GM18858 (cell line): Measurements from ENCODE around the gene TNFAIP8L3.

Experiments used
- ATAC-seq: cut with Tn5 transposase; IDR thresholded peaks from one replicate; pipeline ENCODE4 v1.9.1; 2021; ENCODE audit not compliant: unreplicated experiment

The TNFAIP8L3 gene

GRCh38 chr15:51117270-51117669 lies 22.6 kb upstream of the TNFAIP8L3 start:
- no peak for ATAC-seq

DNA sequence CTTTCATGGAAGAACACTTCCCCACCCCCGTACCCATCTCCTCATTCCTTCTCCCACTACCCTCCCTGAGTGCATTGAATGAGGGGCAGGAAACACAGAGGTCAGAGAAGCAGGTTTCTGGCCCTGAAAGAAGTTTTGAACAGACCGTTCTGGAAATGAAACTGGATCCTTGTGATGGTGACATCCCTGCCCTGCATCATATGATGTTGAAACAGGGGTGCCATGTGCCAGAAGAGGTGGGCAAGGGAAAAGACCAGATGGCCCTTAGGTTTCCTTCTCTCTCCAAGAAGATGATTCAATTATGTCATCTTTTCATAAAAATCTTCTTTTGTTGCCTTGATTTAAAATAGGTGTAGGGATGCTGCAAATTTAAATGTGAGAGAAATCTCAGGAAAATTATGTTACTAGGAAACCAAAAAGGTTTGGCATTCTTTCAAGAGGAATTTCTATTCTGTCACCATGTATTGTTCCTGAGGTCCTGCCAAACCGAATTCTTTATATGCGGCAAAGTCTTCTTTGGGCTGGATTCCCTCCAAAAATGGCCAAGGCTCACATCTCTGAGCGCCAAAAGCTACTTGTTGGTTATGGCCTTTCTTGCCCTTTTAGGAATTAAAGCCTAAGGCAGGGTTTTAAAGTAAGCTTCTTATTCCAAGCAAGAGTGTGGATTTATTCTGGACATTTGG lies 19.9 kb upstream of the TNFAIP8L3 start:
- no peak for ATAC-seq

GRCh38 chr15:51112078-51112477 lies 17.4 kb upstream of the TNFAIP8L3 start:
- no peak for ATAC-seq

DNA sequence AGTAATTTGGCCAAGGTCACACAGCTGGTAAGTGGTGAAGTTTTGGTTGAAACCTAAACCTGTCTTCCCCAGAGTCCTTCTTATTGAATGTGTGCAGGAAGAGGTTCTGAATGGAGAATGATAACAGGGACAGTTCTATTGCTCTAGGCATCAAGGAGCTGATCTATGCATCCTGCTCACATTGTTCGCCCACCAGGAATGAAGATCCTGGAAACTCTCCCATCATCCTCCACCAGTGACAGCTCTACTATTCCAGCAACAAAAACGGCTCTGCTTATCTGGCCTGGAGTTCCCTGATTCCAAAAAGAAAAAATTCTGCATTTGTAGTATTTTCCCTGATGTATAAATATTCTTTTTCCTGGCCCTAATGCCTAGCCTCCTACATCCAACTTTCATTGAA lies 16.4 kb upstream of the TNFAIP8L3 start:
- no peak for ATAC-seq

GRCh38 chr15:51110171-51110570 lies 15.5 kb upstream of the TNFAIP8L3 start:
- no peak for ATAC-seq

DNA sequence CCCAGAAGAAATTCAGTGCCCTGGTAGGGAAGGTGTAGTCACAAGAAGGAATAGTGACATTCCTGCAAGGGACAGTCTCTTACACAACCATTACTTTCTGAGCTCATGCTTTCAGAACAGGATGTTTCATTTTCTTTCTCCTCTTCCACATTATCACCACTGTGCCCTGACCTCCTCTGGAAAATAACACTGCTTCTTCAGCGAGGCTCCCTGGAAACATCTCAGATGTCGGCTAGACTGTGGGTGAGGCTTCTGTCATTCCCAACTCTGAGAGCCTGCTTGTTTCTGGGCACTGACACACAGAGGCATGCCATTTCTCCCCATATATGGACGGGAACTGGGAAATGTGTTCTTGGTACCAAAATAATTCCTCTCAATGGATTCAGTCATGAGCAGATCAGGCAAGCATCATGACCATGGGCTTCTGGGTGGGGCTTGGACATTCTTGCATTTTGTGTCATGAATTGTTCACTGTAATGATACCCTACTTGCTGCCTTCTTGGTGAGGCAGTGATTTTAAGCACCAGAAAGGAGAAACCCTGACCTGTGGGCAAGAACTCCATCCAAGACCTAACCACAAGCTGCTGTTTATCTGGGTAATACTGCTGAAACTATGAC lies 14.3 kb upstream of the TNFAIP8L3 start:
- ATAC-seq, result no peak

DNA sequence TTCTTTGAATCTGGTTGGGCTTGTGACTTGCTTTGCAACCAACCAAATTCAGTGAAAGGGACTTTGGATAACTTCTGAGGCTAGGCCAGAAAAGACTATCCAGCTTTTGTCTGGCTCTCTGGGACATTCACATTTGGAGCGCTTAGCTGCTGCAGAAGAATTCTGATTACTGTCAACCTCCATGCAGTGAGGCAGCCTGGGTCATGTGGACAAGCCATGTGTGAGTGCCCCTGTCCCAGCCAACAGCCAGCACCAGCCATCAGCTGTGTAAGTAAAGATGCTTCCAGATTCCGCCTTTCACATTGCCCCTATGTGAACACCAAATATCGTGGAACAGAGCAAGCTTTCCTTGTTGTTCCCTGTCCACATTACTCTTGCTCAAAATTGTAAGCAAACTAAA lies 12.9 kb upstream of the TNFAIP8L3 start:
- no peak for ATAC-seq

- ATAC-seq, result no peak
Measured at GRCh38 chr15:51106481-51106880, 11.8 kb upstream of the TNFAIP8L3 start.

DNA sequence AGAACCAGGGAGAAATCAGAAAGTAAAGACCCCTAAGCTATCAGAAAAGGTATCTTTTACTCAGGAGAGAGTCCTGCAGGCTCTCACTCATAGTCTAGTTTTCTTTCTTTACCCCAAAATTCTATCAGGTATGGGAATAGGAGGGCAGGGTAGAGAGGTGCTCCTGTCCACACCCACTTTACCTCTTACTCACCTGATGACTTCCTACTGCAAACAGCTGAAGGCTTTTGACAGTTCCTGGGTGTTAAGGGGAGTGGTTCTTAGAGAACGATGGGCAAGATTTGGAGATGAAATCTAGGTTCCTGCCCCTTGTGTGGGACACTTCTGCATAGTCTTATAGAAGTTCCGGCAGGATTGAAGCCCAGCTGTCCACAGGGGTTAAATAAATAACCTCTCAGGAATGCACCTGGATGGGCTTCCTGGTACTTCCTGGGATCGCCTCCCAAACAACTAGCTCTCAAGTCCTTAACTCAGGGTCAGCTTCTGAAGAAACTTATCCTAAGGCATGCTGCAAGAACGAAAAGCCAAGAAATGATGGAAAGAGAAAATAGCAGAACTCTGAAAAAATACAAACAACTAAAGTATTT lies 10.8 kb upstream of the TNFAIP8L3 start:
- no peak for ATAC-seq

DNA sequence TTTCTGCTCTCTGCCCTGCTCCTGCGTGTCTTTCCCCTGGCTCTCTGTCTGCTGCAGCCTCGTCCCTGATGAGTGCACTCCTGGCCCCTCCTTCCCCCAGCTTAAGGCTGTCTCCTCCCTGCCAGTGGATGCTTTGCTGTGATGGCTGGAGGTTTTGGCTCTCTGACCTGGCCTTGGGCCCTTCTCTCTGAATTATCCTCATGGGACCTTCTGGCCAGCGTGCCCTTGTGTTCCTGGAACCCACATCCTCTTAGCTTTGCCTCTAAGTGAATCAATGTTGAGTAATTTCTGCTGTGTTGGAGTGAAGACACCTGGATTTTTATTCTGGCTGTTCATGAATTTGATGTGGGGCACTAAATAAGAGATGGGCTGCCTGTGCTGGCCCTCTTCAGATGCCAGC lies 9.8 kb upstream of the TNFAIP8L3 start:
- no peak for ATAC-seq

DNA sequence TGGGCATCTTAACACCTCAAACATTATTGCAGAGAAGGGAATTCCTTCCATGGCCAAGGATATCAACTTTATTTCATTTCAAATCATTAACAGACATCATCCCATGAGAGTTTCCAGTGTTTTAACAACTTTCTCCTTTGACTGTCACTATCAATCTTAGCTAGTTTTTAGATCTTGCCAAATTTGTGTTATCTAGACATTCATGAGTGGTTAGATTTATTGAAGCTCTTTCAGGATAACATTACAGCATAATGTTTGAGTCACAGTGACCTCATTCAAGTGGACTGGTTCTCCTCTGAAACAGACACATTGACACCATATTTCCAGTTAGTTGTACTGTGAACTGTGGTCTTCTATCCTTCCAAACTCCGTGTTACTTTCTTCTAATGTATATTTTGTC lies 8.6 kb upstream of the TNFAIP8L3 start:
- ATAC-seq, result no peak

- ATAC-seq, result no peak
Measured at GRCh38 chr15:51100785-51101489, 6.2 kb upstream of the TNFAIP8L3 start.

DNA sequence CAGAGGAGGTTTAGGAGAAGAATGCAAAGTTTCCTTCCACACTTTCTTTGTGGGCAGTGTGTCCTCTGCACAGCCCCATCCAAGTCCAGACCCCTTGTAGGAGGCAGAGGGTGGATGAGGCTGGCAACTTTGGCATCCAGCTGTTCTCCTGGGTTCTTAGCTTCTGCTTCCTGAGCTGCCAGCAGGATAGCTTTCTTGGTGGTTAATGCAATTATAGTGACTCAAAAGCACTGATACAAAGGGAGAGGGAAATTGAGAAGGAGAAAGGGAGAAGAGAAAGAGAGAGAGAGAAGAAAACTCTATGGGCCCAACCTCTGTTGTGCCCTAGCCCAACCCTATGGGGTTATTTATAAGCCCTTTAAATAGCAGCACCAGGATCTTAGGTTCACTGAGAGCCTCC lies 4.5 kb upstream of the TNFAIP8L3 start:
- ATAC-seq, result no peak

DNA sequence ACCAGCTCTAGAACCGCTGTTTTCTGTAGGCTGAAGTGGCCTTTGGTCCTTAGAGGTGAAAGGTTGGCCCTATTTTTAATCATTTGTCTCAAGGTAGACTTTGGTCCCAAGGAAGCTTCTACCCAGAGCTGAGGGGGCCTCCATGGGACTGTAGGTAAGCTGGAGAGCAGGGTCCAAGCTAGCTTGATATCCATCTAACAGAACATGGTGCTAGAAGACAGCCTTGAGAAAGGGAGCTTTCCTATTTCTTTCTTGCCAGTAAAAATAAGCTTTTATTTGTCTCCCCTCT lies 3.6 kb upstream of the TNFAIP8L3 start:
- ATAC-seq, result no peak

DNA sequence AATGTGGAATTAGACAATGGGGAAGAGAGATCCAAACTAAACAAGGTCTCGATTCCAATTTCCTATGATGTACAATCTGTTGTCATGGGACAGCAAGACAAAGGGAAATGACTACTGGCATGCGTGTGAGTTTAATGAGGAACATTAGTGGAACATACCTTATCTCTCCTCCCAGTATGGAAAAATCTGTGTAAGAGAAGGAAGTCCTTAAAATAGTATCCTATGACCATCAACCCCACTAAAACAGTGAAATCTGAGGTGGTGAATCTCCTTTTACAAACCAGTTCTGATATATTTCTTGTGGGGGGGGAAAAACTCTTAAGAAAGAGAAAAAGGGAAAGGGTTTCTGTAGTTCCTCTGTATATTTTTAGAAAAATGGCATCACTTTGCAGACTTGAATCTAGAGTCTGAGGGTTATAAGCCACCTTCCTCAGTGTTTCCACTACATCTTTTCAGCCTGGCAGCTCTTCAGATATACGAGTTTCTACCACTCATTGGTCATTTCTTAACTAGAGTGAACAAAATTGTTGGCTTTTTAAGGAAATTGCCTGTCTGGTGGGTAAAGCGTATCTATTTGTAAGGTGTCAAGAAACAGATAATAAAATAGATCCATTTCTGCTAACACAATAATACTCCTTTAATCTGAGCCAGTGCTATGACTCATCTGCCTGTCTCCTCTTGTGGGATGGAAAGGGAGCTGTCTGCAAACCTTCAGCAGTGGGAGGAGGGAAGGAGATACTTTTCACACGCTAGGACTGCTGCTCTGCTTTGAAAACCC lies 3.0 kb upstream of the TNFAIP8L3 start:
- ATAC-seq, result no peak

DNA sequence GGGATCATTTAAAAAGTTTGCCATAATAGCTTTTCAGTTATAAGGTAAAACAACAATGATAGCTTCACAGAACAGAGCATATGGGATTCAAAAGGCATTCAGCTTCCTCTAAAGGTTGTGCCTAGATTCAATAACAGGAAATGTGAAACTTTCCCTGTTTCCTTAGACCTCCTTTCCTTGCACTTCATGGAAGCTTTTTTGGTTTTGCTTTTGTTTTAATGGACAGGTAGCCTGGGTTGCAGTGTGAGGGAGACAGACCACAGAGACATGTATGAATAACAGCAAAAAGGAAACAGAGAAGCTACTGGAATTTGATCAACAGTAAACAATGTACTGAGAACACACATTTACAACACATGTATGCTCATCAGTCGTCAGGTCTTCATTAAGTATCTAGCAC lies 2.3 kb upstream of the TNFAIP8L3 start:
- no peak for ATAC-seq

DNA sequence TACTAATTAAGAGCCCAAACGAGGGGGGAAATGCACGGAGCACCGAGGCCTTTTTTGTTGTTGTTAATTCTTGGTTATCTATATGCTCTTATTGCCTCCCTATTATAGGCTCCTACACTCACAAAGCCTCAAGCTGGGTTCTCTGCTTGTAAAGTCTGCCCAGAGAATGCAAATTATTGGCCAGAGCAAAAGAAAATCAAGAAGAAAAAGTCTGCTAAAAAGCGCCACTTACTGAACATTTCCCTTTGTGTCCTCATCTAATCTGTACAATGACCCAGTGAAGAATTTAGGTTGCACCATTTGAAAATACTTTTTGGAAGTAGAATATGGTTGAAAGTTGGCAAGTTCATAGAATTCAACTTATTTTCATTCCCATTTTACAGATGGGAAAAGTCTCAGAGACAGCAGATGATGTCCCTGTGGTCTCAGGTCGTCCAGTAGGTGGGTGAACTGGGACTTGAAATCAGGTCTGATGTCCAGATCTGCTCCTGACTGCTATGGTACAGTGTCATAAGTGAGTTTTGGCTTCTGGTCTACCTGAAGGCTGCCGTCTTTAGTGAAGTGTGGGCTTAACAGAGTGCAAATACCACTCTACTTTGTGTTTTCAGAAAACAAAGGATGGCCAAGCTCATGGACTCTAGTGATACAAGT lies 1.1 kb upstream of the TNFAIP8L3 start:
- ATAC-seq, result no peak

DNA sequence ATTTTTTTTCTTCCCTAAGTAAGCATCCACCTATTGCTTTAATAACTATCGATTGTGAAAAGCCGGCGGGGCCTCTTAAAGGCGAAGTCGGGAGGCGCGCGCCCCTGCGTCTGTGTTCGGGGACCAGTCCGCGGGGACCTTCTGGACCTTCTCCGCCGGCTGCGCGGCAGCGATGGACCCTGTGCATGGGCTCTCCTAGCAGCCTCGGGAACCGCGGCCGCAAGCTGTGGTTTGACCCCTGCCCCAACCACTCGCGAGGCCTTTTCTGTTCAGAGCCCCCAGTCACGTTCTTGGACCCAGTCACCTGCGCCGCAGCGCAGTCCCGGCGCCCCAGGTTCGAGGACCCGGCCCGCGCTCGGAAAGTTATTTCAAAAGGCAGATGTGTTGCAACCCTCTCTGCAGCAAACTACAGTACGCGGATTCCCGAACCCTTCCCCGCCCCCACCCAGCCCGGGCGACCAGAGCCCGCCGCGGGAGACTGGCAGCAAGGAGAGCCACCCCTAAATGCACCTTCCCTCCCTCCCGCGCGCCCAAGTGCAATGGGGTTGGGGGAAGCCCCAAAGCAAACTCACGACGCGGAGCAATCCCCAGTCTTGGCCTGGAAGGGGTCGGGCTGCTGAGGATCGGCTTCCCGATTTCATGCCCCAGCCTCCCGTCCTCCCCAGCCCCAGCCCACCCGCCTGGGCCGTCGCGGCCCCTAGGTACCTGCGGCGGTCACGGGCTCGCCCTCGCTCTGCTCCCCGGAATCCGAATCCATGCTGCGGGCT lies 684 bp downstream of the TNFAIP8L3 start:
- ATAC-seq, result no peak

DNA sequence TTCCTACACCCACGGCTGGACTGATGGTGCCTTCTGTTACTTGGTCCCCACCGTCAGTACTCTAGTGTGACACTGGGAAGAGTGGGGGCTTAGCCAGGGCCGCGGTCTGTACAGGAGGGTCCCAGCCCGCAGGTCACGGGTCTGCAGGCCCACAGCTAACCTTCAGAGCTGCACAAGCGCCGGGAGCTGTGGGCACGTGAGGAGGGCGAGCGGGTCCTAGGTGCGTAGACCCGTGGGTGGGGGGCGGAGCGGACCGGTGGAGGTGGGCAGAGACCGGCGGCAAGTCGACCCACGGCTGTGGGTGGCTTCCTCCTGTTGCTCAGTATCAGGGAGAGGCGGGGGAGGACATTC lies 1.2 kb downstream of the TNFAIP8L3 start:
- ATAC-seq, result no peak

- ATAC-seq, result no peak
Measured at GRCh38 chr15:51092480-51093040, 2.1 kb downstream of the TNFAIP8L3 start.
